Limb (tissue), 2 donors: ENCODE data around the gene ZNF764.
"Not testable (repeated sequence)": the region's sequence is repeated elsewhere in the genome, so short reads cannot be mapped to it uniquely, and the experiment has no call there.

ENCODE experiments used
- DNase-seq, 2 donors: peaks; one replicate each; pipeline ENCODE4 v3.0.0-alpha.2; 2016; ENCODE audit errors: extremely low spot score in 2 of 2

Gene ZNF764

DNA sequence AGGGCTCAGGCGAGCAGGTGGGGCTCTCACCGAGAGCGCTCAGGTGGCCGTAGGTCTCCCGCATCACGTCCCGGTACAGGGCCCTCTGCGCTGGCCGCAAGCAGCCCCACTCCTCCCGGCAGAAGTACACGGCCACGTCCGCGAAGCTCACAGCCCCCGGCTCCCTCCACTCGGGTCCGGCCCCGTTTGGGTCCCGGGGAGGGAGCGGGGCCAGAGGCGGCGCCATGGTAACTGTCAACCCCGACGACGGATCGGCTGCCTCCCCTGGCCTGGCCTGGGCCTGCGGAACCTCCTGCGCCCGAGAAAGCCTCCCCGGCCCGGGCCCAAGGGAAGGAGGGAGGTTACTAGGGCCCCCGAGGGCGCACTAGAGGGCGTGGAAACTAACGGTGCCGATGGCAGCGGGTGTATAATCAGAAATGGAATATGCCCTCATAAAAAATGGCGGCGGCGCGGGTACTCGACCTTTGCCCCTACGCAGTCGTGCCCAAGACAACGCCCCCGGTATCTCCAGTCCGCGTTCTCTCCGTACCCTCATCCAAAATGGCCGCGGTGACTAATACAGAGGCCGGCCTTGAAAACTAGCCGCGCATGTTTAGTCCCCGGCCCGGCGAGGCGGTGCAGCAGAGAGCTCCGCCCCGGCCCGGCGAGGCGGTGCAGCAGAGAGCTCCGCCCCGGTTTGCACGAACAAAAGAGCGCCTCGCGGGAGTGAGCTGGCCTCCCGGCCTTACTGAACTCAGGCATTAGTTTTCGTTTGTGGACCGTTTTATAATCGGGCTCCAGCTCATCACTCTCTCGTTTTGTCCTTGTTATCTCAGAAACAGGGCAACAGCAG lies at the start of gene ZNF764:
TSS of gene ZNF764 (minus strand) at position 418 of the 832 bp plus-strand sequence. CDS start at position 226, 192 bp downstream.
- peak; percentile 95 to 97 for DNase-seq

DNA sequence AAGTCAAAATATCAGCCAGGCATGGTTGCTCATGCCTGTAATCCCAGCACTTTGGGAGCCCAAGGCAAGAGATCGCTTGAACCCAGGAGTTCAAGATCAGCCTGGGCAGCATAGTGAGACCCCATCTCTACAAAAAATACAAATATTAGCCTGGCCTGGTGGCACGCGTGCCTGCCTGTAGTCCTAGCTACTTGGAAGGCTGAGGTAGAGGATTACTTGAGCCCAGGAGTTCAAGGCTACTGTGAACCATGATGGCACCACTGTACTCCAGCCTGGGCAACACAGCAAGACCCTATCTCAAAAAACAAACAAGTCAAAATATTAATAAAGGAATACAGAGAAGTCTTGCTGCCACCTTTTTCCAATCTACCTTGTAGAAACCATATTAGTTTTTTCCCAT lies 47.8 kb upstream of the ZNF764 start:
- no peak for DNase-seq

DNA sequence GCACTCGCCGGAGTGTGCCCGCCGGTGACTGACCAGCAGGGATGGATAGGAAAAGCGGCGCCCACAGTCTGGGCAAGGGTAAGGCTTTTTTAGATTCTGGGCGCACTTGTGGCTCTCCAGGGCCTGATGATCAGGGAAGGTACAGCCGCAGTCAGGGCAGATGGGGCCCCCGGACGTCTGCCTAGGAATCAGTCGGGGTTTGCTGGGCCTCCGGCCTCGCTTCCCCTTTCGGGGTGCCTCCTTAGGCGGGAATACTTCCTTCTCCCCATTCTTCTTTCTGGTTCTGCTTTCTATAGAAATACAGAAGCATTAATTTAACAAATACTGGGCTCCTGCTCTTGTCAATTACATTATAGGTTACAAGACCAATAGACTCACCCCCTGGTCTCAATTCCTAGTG lies 47.0 kb upstream of the ZNF764 start:
- no peak for DNase-seq

DNA sequence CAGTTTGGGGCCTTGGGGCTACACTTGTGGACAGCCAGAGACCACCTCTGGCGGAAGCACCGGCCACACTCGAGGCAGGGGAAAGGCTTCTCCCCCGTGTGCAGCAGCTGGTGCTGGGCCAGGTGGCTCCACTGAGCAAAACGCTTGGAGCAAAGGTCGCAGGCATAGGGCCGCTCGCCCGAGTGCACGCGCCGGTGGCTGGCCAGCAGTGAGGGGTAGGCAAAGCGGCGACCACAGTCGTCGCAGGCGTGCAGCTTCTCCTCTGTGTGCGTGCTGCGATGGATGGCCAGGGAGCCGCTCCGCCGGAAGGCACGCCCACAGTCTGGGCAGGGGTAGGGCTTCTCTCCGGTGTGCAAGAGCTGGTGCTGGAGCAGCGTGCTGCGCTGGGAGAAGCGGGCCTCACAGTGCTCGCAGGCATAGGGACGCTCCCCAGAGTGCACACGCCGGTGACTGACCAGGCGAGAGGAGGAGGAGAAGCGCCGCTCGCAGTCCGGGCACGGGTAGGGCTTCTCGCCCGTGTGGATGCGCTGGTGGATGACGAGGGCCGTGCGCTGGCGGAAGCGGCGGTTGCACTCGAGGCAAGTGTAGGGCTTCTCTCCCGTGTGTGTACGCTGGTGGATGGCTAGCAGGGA lies 46.3 kb upstream of the ZNF764 start:
- DNase-seq: no peak

DNA sequence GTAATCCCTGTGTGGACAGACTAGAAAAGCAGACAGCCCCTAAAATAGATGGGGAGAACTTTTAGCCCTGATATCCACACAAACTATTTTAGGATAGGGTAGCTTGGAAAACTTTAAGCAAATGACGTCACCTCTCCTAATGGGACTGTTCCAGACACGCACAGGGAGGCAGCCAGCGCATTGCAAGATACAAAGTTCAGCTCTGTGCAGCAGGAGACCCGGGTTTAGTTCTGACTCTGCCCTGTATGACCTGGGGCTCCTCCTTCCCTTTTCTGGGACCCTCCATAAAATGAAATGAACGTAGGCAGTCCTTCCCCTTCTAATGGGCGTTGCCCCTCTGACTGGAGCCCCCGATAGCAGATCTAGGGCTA lies 45.8 kb upstream of the ZNF764 start:
- DNase-seq: no peak

DNA sequence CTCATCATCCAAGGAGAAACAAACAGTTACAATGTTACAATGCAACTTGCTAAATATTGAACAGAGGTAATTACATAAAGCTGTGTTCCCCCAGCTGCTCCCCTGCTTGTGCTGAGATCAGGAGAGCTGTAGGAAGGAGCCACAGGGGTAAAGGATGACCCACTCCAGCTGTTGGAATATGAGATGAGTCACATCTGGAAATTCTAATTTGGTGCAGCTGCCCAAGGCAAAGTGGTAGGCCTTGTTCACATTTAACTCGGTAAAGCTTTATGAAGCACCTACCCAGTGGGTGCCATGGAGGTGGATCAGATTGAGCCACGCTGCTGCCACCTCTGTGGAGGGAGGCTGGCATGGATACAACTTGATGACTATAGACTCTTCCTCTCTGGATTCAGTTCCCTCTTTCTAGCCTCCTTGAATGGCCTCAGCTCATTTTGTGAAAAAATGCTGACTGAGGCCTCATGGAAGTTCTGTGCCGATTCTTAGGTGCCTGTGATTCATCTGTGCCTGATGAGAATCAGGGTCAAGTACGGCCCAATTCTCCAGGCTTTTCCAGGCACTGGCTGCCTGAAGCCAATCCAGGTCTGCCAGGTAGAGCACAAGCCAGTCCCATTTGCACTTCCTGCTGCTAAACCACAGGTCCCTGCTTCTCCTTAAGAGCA lies 44.6 kb upstream of the ZNF764 start:
- DNase-seq: peak in 1 of 2 donors; percentile 41

DNA sequence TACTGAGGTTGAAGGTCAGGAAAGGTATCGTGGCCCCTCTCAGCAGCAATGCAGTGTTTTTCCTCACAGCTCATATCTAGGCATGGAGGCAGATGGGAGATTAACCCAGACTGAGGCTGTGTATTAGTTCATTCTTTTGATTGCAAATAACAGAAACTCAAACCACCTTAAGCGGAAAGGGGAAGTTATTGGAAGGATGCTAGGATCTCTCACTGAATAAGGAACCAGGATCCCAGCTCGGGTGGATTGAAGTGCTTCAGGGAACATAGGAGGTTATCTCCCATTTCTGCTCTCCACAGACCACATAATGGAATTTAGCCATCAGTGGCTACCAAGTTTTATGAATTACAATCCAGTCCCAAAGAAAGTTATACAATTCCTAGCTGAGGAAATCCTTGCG lies 43.8 kb upstream of the ZNF764 start:
- DNase-seq: no peak

DNA sequence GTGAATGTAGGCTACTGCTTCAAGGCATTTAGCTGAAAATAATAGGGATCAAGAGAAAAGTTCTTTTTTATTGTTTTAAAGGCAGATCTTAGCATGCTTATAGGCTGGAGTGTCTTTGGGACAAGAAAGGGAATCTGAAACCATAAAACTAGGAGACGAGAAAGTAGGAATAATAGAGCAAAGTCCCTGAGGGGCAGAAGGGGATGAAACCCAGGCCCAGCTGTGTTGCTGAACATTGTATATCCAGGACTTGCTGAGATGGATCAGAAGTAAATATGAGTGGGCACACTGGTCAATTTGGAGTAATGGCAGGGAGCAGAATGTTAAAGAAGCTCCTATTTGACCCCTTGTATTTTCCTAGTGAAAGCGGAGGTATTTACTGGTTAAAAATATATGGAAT lies 42.8 kb upstream of the ZNF764 start:
- DNase-seq: no peak

DNA sequence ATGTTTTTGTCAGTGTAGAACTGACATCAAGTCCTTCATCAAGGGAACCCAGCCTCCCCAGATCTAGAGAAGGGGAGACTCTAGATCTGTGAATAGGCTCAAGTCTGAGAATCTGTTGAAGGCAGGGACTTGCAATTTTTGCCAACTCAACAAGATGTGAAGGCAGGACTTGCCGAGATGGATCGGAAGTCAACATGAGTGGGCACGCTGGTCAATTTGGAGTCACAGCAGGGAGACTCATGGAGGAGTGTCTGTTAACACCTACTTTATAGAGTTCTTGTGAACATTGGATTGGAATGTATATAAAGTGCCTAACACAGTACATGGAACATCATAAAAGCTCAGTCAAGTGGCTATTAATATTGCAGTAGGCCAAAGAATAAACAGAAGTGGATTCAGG lies 42.0 kb upstream of the ZNF764 start:
- no peak for DNase-seq

DNA sequence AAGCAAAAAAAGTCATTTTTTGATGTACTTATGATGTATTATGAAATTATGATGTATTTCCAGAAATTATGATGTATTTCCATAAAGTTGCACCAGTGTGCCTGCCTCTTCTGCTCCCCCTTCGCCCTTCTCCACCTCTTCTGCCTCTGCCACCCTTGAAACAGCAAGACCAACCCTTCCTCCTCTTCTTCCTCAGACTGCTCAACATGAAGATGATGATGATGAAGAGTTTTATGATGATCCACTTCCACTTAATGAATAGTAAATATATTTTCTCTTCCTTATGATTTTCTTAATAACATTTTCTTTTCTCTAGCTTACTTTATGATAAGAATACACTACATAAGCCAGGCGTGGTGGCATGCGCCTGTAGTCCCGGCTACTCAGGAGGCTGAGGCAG lies 34.7 kb upstream of the ZNF764 start:
- DNase-seq: no peak

DNA sequence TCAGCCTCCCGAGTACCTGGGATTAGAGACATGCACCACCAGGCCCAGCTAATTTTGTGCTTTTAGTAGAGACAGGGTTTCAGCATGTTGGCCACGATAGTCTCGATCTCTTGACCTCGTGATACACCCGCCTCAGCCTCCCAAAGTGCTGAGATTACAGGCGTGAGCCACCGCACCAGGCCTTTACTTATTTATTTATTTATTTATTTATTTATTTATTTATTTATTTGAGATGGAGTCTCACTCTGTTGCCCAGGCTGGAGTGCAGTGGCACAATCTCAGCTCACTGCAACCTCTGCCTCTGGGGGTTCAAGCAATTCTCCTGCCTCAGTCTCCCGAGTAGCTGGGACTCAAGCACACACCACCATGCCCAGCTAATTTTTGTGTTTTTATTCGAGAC lies 32.7 kb upstream of the ZNF764 start:
- not testable (repeated sequence) for DNase-seq

DNA sequence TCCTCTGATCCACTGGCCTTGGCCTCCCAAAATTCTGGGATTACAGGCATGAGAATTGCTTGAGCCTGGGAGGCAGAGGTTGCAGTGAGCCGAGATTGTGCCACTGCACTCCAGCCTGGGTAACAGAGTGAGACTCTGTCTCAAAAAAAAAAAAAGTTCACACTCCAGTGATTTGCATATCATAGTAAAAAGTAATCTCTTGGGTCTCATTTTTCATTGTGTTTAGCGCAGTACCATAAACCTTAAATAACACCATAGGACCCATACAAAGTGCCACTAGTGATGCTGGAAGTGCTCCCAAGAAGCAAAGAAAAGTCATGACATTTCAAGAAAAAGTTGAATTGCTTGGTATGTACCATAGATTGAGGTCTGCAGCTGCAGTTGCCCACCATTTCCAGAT lies 31.4 kb upstream of the ZNF764 start:
- not testable (repeated sequence) for DNase-seq

DNA sequence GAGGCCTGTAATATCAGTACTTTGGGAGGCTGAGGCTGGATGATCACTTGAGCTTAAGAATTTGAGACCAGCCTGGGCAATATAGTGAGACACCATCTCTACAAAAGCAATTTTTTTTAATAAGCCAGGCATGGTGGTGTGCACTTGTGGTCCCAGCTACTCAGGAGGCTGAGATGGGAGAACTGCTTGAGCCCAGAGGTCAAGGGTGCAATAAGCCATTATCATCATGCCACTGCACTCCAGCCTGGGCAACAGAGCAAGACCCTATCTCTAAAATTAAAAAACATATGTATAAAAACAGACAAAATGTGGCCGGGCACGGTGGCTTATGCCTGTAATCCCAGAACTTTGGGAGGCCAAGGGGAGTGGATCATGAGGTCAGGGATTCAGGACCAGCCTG lies 30.5 kb upstream of the ZNF764 start:
- no peak for DNase-seq

DNA sequence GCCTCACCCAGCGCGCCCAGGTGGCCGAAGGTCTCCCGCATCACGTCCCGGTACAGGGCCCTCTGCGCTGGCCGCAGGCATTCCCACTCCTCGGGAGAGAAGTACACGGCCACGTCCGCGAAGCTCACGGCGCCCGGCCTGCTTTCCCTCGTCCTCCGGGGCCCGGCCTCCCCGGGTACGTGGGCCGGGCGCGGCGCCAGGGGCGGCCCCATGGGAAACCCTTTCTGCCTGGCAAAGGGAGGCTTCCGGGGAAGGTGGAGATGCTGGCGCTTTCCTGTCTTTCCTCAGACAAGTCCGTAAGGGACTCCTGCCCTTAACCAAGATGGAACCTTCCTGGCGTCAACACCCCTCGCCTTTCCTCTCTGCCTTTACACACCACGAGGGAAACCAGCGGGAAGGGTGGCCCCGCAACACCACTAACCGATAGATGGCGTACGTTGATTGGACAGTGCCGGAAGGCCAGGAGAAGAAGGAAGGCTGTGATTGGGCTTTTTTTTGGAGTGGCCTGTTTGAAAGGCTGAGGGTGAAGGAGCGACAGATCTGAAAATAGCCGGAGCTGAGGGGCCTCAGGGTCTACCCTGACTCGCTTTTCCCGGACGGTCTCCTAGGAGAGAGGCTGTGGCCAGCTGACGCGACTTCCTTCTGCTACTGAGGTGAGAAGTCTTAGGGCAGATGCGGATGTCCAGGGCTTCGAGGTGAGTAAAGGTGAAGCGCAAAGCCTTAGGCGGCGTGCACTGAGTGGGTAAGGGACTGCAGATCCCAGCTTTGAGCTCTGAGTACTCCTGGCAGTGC lies 27.4 kb upstream of the ZNF764 start, which contains the start of gene ZNF785:
TSS of gene ZNF785 (minus strand) at position 298 of the 792 bp plus-strand sequence. CDS start at position 212, 86 bp downstream.
- DNase-seq: peak; percentile 95 to 99

DNA sequence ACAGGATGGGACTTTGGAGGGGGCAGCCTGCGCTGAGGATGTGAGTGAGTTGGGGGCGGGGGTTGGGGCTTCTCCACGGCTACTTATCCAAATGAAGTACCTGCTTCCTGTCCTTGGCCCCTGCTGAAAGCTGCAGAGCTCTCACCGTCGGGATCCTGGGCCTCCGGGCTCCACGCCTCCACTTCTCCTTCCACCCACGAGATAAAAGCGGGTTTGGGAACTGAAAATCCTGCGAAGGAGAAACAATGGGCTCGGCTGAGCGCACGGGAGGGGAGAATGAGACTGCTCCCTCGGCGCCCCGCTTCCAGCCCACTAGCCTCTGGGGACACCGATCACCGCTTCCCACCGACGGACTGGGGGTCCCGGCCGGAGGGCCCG lies 26.8 kb upstream of the ZNF764 start:
- DNase-seq: no peak

DNA sequence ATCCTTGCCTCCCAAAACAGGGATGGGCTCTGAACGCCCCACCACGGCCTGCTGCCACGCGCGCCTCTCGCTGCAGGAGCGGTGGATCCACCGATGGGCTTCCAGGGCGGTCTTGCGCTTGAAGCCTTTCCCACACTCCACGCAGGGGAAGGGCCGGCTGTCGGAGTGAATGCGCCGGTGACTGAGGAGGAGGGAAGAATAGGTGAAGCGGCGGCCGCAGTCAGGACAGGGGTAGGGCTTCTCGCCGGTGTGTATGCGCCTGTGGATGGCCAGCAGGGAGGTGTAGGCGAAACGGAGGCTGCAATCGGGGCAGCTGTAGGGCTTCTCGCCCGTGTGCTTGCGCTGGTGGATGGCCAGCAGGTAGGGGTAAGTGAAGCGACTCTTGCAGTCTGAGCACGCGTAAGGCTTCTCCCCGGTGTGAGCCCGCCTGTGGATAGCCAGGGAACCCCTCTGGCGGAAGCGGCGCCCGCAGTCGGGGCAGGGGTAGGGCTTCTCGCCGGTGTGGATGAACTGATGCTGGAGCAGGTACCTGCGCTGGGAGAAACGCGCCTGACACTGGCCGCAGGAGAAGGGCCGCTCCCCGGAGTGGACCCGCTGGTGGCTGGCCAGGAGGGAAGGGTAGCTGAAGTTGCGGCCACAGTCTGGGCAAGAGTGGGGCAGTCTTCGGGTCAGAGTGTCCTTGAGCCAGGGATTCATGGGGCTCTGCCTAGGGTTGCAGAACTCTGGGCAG lies 24.6 kb upstream of the ZNF764 start:
- DNase-seq: no peak

DNA sequence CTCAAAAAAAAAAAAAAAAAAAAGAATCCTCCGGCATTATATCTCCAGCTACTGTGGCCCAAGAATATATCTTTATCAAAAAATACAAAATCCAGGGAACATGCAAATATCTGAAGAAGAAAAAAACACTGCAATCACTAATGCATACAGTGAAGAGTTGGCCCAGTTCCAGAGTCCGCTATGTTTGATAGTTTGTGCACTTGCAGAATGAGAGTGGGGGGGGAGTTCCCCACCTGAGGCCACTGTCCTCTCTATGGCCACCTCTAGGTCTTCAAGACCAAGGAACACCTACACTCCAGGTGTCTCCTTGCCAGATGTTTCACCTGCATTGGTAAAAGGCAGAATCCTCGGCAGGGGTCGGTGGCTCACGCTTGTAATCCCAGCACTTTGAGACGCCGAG lies 23.3 kb upstream of the ZNF764 start:
- no peak for DNase-seq

DNA sequence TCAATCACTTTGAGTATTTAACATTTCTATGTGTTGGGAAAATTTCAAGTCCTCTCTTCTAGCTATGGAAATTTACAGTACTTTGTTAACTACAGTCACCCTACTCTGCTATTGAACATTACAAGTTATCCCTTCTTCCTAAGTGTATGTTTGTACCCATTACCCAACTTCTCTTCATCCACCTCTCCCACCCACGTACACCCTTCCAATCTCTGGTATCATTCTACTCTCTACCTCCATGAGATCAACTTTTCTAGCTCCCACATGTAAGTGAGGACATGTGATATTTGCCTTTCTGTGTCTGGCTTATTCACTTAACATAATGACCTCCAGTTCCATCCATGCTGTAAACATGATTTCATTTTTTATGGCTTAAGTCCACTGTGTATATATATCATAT lies 16.5 kb upstream of the ZNF764 start:
- DNase-seq: no peak

DNA sequence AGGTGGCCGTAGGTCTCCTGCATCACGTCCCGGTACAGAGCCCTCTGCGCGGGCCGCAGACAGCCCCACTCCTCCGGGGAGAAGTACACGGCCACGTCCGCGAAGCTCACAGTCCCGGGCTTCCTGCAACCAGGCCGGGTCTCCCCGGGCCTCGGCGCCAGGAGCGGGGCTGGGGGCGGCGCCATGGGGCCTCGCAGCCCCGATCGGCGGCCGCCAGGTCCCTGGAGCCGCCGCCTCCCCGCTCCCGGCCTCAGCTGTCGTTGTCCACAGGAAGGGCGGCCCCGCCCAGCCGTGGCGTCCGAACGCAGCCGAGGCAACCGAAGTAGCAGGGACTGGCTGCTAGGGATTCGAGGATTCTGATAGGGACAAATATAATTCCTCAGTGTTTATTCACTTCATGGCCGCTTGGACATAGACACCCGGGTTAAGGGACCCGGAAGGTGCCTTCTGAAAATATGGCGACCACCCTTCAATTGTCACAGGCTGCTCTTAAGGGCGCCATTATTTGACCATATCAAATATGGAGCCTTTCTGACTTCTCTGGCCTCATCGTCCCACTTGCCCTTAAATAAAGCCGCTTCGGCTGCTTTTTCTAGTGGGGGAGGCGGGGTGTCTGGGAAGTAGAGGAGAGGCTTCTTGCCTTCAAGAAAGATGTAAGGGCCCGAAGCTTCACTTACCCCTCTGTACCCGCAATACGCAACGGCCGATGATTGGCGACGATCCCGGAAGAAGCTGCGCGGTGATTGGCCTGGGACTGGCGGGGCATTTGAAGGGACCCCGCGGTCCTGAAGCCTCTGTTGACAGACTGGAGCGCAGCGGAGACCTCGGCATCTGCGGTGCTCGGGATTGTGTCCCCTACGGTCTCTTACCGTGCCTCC lies 13.5 kb upstream of the ZNF764 start, which contains the start of gene ZNF688:
TSS of gene ZNF688 (minus strand) at position 270 of the 878 bp plus-strand sequence. CDS start at position 185, 85 bp downstream.
- DNase-seq: peak; percentile 95 to 96
